ENCODE data around the gene EPN1. TPM values are rescaled to one million over a fixed set of nuclear protein-coding genes. Genes with fewer than 3 reads are reported as not detected.

The EPN1 gene
- total and polyA plus RNA-seq, 2 of the 13 experiments (the other 11 are each of a cell fraction or from before 2014, with no cell fraction given), result 28.9 to 31.7 TPM

- no peak for TF ChIP-seq ZSCAN5A (CRISPR knock-in tag; IDR thresholded peaks at IDR 0.05; ENCODE audit: borderline replicate concordance)
Observed at GRCh38 chr19:55654323-55654867, 20.6 kb upstream of the EPN1 start (continued).

- peak within 1 kb of the TSS; percentile 100 for H3K9ac ChIP-seq (ENCODE audit: insufficient read depth, low read depth, low read length)
- intact Hi-C loops (cut with micrococcal nuclease; ENCODE audit: unreplicated experiment) (no loop called here), in situ Hi-C loops (cut with HindIII; ENCODE audit: extremely low pct_ligation_motif_present, low pct_unique_long_range_greater_than_20kb) (no loop called here)
- H2AFZ ChIP-seq (ENCODE audit: low read length), result peak within 1 kb of the TSS; percentile 84
- H3K36me3 ChIP-seq (replicated peaks in 1 of 2; ENCODE audit: control insufficient read depth in 1 of 2, insufficient read depth in 2 of 2, low read length in 2 of 2), result peaks cover 5 to 11% of the 10 kb centered on the region in 2 experiments
- no peaks in the 10 kb centered on the region for H3K9me3 ChIP-seq (ENCODE audit: low read length)
- no TSS peak for BruUV-seq (replicated peaks)
- CTCF ChIA-PET (ENCODE audit: low intra/inter-chr PET ratio, low total read pairs), result interaction anchor here (2.3 kb wide), 1 partner anchor 23 kb away, joined by 21 read pairs; no protein-coding TSS in a partner anchor
- peaks cover 44% of the 10 kb centered on the region for H4K20me1 ChIP-seq (ENCODE audit: insufficient read depth, low read length)
- POLR2A ChIA-PET, result interaction anchor here (0.7 to 2.1 kb wide), 27 partner anchors 10 to 1465 kb away, joined by 3 to 27 read pairs (median 5); partner anchors contain the start of genes EPN1, FIZ1, HSPBP1 and ISOC2
- ATAC-seq, result peak; percentile 72
- H3K79me2 ChIP-seq (ENCODE audit: insufficient read depth, low read length), result peaks cover 46% of the 10 kb centered on the region
- FAIRE-seq, result no peak
- peak; percentile 82 for DNase-seq (ENCODE audit: low spot score)
- peak within 1 kb of the TSS; percentile 91 for H3K4me2 ChIP-seq (ENCODE audit: low read depth, low read length)
- no peaks in the 10 kb centered on the region; a peak in 1 of 5 replicates for H3K27me3 ChIP-seq (ENCODE audit: control insufficient read depth in 1 of 2, insufficient read depth in 2 of 2, low read length in 2 of 2)
- 1% methylated on average over 19 of the region's 95 CpGs for WGBS (ENCODE audit: low lambda C conversion rate)
- H3K4me1 ChIP-seq (ENCODE audit: insufficient read depth, low read length), result peaks cover 24% of the 10 kb centered on the region
- H3K4me3 ChIP-seq (replicated peaks in 1 of 3; ENCODE audit: insufficient read depth in 1 of 3, low read depth in 2 of 3, low read length in 3 of 3), result peak within 1 kb of the TSS; percentile 85 to 99 (median 97)
- H3K27ac ChIP-seq (ENCODE audit: extremely low read length, insufficient read depth, low read length), result peak within 1 kb of the TSS; percentile 99
- TF ChIP-seq PATZ1 (CRISPR knock-in tag; IDR thresholded peaks at IDR 0.05) (peak; percentile 71), RNF219 (CRISPR knock-in tag; IDR thresholded peaks at IDR 0.05) (no peak), CREBL2 (CRISPR knock-in tag; IDR thresholded peaks at IDR 0.05; ENCODE audit: borderline replicate concordance) (peak; percentile 69; the same call in 1 of the 2 replicates), SRSF1 (optimal IDR thresholded peaks at IDR 0.05; ENCODE audit: low read depth, low read length) (no peak), ZSCAN5A (CRISPR knock-in tag; IDR thresholded peaks at IDR 0.05; ENCODE audit: borderline replicate concordance) (no peak), ZNF605 (CRISPR knock-in tag; IDR thresholded peaks at IDR 0.05) (0 out of 2 replicates have a peak, but pooled peaks have one; percentile 17), ZGPAT (CRISPR knock-in tag; IDR thresholded peaks at IDR 0.05) (peak; percentile 52; the same call in 1 of the 2 replicates), ZNF784 (CRISPR knock-in tag; IDR thresholded peaks at IDR 0.05; ENCODE audit: borderline replicate concordance) (peak; percentile 24; the same call in 1 of the 2 replicates)
Observed at GRCh38 chr19:55654868-55655647, 20.0 kb upstream of the EPN1 start, which contains the start of gene U2AF2. TSS of gene U2AF2 (plus strand) at chr19:55655035. CDS start at chr19:55655105, 70 bp downstream.
